Embryonic facial prominence (tissue), 1 donor: ENCODE measurements around the gene CNGA3.

Source experiments
- DNase-seq: peaks from one replicate; pipeline ENCODE4 v3.0.0-alpha.2; 2016; ENCODE audit errors: extremely low spot score

The CNGA3 gene

GRCh38 chr2:98327776-98328175 lies 18.5 kb upstream of the CNGA3 start:
- DNase-seq = no peak

DNA sequence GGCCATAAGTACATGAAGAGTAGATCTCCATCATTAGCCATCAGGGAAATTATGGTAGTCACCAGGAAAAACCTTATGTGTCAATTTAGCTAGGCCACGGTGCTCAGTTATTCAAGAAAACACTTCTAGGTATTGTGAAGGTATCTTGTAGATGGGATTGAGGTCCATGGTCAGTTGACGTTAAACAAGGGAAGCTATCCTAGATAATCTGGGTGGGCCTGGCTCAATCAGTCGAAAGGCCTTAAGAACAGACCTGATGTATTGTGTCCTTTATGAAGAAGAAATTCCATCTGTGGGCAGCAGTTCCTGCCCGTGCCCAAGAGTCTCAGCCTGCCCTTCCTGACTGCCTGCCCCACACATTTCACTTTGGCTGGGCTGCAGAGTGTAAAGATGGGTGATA lies 16.7 kb upstream of the CNGA3 start:
- no peak for DNase-seq

GRCh38 chr2:98332989-98333388 lies 13.3 kb upstream of the CNGA3 start:
- no peak for DNase-seq

DNA sequence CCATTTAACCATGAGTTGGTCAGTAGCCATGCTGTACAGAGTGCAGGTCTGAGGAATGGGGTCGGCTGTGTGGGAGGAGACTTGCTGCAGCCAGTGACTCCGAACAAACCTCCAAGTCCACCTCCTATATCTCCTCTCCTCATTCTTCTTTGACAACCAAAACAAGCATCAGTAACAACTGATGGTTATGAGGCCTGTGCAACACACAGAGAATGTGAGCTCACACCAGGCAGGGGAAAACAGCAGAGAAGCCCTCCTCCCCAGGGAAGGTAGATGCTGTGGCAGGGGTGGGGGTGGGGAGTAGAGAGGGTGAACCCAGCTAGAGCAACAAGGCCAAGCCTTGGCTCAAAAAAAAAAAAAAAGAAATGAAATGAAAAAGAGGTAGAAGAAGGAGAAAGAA lies 12.3 kb upstream of the CNGA3 start:
- DNase-seq = no peak

DNA sequence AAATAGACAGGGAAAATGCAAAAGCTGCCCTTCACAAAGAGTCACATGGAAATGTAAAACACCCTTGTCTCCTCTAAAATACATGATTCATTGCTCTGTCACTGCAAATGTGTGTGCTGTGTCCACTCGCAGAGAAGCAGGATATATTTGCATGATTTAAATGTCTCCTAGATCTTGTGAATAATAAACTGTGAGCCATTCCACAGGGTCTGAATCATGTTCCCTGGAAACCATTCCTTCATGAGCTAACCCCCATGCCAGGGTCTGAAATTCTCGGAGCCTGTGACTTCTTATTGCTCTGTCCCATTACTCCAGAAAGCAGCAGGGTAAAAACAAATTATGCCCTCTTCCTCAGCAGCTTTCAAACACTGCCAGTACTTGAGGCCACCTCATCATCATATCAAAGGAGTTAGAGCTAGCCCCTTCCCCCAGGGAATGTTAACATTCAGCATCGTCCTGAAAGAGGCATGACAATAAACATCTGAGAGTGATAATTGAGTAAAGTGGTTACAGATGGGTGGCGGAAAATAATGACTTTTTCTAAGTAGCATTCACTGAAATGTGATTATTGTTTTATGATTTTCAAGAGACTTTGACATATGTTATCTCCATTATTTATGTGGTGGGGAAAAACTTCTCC lies 11.7 kb upstream of the CNGA3 start:
- no peak for DNase-seq

DNA sequence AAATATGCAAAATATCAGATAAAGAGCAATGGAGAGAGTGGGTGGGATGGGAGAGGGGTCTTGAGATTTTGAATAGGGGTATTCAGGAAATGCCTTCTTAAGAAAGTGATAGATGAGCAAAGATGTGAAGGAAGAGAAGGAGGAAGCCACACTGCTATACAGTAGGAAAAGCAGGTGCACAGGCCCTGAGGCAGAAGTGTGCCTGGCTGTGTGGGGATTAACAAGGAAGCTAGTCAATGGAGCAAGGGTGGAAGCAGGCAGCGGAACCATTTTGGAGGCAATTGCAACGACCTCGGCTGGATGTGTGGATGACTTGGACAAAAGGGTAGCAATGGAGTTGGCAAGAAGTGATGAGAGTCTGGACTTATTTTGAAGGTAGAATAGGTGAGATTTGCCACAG lies 11.0 kb upstream of the CNGA3 start:
- no peak for DNase-seq

GRCh38 chr2:98341241-98341640 lies 5.0 kb upstream of the CNGA3 start:
- no peak for DNase-seq

GRCh38 chr2:98343285-98343684 lies 3.0 kb upstream of the CNGA3 start:
- no peak for DNase-seq

DNA sequence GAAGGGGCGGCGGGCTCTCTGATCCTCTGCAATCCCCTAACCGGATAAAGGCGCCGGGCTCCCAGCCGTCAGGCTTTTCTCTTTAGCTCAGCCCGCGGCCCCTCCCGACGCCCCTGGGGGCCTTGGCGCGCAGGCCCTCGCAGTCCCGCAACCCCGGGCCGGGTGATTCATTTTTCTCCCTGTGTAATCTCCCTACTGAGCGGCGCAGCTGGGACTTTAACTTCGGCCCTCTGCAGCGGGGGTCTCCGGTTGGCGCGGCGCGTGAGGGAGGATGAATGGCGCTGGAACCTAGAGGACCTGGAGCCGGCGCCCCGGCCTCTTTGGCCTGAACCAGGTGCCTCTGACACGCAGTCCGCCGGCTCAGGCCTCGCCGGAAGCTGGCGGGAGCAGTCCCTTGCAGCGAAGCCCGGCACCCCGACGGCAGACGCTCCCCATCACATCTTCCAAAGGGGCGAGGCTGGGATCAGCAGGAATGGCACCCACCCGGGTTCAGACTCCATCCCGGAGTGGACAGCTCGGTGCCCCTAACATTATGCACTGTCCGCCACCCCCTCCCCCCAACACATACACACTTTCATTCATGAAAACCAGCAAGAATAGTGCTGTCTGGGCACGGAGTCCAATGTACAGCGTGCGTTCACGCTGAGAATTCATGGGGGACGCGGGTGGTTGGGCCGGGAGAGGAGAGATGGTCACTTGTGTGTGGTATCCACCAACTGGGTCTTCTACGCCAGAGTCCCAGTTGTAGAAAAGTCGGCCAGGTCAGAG lies 1.2 kb downstream of the CNGA3 start:
- DNase-seq = no peak

DNA sequence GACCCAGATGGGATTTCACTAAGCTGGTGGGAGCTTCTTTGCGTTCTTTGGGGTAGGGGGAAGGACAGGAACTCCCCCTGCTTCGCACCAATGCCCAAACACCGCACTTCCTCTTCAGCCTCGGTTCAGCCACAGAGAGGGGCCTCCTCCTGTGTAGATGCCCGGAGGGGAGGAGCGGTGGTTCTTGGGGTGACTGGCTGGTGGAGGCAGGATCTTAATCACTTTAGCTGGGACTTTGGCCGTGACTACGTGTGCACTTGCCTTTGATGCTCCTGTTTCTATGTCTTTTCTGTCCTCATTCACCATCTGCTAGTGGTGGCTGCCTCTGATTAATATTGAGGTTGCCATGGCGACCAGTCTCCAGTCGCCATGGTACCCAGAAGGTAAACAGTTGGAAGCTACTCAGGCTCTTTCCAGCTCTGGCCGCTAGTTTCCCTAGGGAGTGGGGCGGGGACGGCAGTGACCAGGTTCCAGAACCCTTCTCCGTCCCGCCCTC lies 1.9 kb downstream of the CNGA3 start:
- no peak for DNase-seq

GRCh38 chr2:98350411-98350810 lies 4.2 kb downstream of the CNGA3 start:
- no peak for DNase-seq

DNA sequence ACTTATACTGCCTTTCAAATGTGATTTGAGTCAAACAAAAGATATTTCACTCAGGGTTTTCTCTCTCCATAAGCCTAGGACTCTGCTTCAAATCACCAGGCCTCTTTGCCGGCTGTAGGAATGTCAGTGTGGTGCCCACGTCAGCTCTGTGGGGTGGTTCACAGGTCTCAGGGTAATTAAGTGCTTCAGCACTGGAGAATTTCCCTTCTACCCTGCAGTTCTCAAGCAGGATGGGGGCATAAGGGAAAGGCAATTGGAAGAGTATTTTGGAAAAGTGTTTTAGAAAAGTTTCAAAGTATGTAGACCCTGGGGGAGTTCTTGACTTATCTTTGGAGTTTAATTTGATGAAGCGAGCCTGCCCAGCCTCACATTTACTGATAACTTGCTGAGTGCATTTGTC lies 9.6 kb downstream of the CNGA3 start:
- DNase-seq = no peak

GRCh38 chr2:98356729-98357128 lies 10.5 kb downstream of the CNGA3 start:
- no peak for DNase-seq

- DNase-seq = no peak
Measured at GRCh38 chr2:98357849-98358248, 11.6 kb downstream of the CNGA3 start.

DNA sequence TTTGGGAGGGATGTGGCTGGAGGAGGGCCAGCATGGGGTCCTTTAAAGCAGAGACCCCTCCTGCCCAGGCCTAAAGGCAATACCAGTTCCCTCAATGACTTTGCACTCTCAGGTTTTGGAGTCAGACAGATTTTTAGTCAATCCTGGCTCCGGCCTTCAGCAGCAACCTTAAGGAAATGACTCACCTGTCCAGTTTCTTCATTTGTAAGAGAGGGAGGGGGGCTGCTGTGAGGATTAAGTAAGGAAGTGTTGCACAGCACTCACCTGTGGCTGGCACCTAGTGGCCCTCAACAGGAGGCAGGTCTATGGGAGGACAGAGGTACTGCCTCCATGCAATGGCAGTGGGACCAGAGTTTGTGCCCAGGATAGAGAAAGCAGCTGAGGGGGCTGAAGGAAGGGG lies 13.7 kb downstream of the CNGA3 start:
- DNase-seq = no peak

DNA sequence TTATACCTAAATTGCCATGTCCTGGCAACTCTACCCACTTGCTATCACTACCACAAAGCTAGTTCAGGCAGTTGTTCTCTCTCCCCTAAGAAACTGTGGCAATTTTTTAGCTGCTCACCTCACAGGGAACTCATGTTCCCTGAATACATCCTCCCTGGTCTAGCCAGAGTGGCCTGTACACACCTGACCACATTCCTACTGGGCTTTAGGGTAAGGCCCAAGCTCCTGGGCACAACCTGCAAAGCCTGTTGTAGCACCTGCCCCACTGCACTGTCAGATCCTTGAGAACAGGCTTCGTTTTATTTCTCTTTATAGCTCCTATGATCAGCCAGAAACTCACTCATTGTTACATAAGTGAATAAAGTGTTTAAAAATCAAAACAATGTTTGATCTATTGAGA lies 21.5 kb downstream of the CNGA3 start:
- DNase-seq = no peak

DNA sequence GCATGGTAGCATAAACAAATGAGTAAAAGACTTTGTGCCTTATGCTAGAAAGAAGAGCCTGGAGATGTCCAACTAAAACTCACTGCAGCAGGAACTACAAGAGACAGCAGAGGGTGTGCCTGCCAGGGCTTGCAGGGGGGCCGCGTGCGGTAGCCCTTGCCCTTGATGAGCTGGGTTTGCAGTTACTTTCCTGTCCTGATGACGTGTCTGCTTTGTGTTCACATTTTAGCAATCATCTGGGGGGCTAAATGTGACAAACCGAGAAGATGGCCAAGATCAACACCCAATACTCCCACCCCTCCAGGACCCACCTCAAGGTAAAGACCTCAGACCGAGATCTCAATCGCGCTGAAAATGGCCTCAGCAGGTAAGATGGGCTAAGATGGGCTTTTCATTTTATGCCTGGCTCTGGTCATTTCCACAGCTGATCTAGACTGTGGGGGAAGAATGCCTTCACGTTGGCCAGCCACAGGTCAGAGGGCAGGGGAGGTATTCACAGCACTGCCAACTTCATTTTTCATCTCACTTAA lies 23.5 kb downstream of the CNGA3 start:
- no peak for DNase-seq

DNA sequence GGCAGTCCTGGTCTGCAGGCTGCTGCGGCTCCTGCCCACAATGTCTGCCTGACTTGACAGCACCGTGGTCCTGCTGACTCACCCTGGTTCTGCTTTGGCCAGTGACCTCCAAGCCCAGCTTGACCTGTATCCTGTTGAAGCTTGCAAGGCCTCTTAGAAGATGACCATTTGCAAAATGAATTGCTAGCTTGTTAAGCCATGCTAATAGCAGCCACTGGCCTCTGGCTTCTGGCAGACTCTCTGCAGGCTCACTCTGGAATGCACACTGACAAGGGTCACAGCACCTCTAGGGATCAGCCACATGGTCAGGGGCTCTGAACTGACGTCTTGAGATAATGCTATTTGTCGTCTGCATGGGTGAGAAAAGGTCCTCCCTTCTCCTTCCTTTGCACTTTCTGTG lies 25.9 kb downstream of the CNGA3 start:
- no peak for DNase-seq

DNA sequence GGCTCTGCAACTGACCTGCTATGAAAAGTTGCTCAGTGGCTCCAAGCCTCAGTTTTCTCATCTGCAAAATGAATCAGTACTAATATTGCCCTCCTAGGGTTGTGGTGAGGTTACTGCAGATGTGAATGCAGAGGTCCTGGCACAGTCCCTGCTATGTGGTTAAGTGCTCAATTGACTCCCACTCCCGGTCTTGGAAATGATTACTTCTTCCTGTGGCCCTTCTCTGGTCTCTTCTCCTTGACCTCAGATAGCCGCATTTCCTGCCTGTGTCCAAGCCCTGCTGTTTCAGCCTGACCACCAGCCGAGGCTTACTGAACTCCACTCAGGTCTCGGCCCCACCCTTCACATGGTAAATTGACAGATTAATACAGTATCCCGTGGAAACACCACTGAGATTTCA lies 26.3 kb downstream of the CNGA3 start:
- no peak for DNase-seq

GRCh38 chr2:98374286-98374685 lies 28.0 kb downstream of the CNGA3 start:
- DNase-seq = no peak

GRCh38 chr2:98374958-98375570 lies 28.8 kb downstream of the CNGA3 start:
- DNase-seq = no peak

- no peak for DNase-seq
Measured at GRCh38 chr2:98376301-98376910, 30.1 kb downstream of the CNGA3 start.
